ENCODE measurements around the gene TNIP1.

TNIP1 gene

GRCh38 chr5:151030056-151030336 lies 50.8 kb downstream of the TNIP1 start:
- TF ChIP-seq, protein P1, sequence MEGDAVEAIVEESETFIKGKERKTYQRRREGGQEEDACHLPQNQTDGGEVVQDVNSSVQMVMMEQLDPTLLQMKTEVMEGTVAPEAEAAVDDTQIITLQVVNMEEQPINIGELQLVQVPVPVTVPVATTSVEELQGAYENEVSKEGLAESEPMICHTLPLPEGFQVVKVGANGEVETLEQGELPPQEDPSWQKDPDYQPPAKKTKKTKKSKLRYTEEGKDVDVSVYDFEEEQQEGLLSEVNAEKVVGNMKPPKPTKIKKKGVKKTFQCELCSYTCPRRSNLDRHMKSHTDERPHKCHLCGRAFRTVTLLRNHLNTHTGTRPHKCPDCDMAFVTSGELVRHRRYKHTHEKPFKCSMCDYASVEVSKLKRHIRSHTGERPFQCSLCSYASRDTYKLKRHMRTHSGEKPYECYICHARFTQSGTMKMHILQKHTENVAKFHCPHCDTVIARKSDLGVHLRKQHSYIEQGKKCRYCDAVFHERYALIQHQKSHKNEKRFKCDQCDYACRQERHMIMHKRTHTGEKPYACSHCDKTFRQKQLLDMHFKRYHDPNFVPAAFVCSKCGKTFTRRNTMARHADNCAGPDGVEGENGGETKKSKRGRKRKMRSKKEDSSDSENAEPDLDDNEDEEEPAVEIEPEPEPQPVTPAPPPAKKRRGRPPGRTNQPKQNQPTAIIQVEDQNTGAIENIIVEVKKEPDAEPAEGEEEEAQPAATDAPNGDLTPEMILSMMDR (IDR thresholded peaks at IDR 0.05; ENCODE audit: insufficient read depth, low read length, poor library complexity, severe bottlenecking): no peak
- no peaks in the 10 kb centered on the region for H3K27me3 ChIP-seq (replicated peaks; ENCODE audit: control insufficient read depth, insufficient read depth, low read length)
- H3K36me3 ChIP-seq (ENCODE audit: control insufficient read depth, insufficient read depth, low read length): peaks cover 69% of the 10 kb centered on the region
- no peak overlapping the region for H3K4me3 ChIP-seq (replicated peaks; ENCODE audit: low read depth, low read length)
- DNase-seq (ENCODE audit: extremely low read depth, insufficient read length): no peak

DNA sequence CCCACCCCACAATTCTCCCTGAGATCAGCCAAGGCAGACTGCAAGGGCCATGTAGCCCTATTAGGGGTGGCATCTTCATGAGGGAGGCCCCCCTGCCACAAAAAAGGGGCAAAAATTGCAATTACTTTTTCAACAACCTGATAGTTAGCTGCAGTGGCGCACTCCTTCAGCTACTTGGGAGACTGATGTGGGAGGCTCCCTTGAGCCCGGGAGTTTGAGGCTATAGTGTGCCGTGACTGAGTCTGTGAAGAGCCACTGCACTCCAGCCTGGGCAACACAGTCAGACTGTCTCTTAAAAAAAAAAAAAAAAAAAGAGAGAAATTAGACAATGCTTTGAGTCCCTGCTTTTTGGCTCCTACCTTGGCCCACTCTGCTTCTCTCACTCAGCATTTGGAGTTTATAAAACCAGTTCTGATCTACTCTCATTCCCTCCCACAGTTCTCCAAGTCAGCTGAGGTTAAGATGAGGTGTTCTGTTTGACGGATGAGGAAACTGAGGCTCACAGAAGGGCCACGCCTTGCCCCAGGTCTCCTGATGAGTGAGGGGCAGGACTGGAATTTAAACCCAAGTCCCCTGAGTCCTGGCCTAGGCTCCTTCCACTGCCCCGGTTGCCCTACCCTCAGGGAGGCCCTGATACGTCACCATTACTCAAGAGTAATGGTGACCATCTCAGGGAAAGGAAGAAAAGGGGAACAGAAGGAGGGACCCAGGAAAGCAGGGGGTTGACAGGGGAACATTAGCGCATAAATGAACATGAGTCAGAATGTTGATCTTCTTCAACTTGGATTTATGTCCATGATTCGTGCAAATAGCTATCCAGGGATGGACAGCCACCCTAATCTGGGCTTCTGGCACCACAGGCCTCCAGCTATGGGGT lies 51.4 kb downstream of the TNIP1 start:
- TF ChIP-seq, protein P1 (IDR thresholded peaks at IDR 0.05; ENCODE audit: insufficient read depth, low read length, poor library complexity, severe bottlenecking): no peak
- Histone ChIP-seq H3K36me3 (ENCODE audit: control insufficient read depth, insufficient read depth, low read length) (peaks cover 64% of the 10 kb centered on the region), H3K4me3 (replicated peaks; ENCODE audit: low read depth, low read length) (no peak overlapping the region), H3K27me3 (replicated peaks; ENCODE audit: control insufficient read depth, insufficient read depth, low read length) (no peaks in the 10 kb centered on the region)
- no peak for DNase-seq (ENCODE audit: extremely low read depth, insufficient read length)

DNA sequence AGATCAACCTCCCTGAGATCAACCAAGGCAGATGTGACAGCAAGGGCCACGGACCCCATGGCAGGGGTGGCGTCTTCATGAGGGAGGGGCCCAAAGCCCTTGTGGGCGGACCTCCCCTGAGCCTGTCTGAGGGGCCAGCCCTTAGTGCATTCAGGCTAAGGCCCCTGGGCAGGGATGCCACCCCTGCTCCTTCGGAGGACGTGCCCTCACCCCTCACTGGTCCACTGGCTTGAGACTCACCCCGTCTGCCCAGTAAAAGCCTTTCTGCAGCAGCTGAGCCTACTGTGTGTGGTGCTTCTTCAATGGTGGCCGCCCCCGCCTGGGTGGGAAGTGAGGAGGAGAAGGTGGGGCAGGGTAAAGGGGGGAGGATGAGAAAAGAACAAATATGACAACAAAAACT lies 52.1 kb downstream of the TNIP1 start:
- peaks cover 57% of the 10 kb centered on the region for H3K36me3 ChIP-seq (ENCODE audit: control insufficient read depth, insufficient read depth, low read length)

DNA sequence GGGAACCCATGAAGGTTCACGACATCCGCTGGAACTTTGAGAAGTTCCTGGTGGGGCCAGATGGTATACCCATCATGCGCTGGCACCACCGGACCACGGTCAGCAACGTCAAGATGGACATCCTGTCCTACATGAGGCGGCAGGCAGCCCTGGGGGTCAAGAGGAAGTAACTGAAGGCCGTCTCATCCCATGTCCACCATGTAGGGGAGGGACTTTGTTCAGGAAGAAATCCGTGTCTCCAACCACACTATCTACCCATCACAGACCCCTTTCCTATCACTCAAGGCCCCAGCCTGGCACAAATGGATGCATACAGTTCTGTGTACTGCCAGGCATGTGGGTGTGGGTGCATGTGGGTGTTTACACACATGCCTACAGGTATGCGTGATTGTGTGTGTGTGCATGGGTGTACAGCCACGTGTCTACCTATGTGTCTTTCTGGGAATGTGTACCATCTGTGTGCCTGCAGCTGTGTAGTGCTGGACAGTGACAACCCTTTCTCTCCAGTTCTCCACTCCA lies 52.8 kb downstream of the TNIP1 start:
- H3K27me3 ChIP-seq (replicated peaks; ENCODE audit: control insufficient read depth, insufficient read depth, low read length): no peaks in the 10 kb centered on the region
- TF ChIP-seq, protein P1 (IDR thresholded peaks at IDR 0.05; ENCODE audit: insufficient read depth, low read length, poor library complexity, severe bottlenecking): no peak
- no peak for DNase-seq (ENCODE audit: extremely low read depth, insufficient read length)
- H3K4me3 ChIP-seq (replicated peaks; ENCODE audit: low read depth, low read length): no peak overlapping the region
- H3K36me3 ChIP-seq (ENCODE audit: control insufficient read depth, insufficient read depth, low read length): peaks cover 52% of the 10 kb centered on the region

More for the DNA sequence above, 52.1 kb downstream of the TNIP1 start:
- DNase-seq (ENCODE audit: extremely low read depth, insufficient read length): no peak
- H3K4me3 ChIP-seq (replicated peaks; ENCODE audit: low read depth, low read length): no peak overlapping the region
- TF ChIP-seq, protein P1 (IDR thresholded peaks at IDR 0.05; ENCODE audit: insufficient read depth, low read length, poor library complexity, severe bottlenecking): no peak
- H3K27me3 ChIP-seq (replicated peaks; ENCODE audit: control insufficient read depth, insufficient read depth, low read length): no peaks in the 10 kb centered on the region

- TF ChIP-seq, protein P1 (IDR thresholded peaks at IDR 0.05; ENCODE audit: insufficient read depth, low read length, poor library complexity, severe bottlenecking): no peak
- no peak for DNase-seq (ENCODE audit: extremely low read depth, insufficient read length)
These were observed 54.2 kb downstream of the TNIP1 start for GRCh38 chr5:151026679-151027078.

More at GRCh38 chr5:151026679-151027078, 54.2 kb downstream of the TNIP1 start:
- H3K4me3 ChIP-seq (replicated peaks; ENCODE audit: low read depth, low read length): no peak overlapping the region
- H3K36me3 ChIP-seq (ENCODE audit: control insufficient read depth, insufficient read depth, low read length): peaks cover 43% of the 10 kb centered on the region
- no peaks in the 10 kb centered on the region for H3K27me3 ChIP-seq (replicated peaks; ENCODE audit: control insufficient read depth, insufficient read depth, low read length)
